ENCODE results near the gene STEAP3.

STEAP3 gene

DNA sequence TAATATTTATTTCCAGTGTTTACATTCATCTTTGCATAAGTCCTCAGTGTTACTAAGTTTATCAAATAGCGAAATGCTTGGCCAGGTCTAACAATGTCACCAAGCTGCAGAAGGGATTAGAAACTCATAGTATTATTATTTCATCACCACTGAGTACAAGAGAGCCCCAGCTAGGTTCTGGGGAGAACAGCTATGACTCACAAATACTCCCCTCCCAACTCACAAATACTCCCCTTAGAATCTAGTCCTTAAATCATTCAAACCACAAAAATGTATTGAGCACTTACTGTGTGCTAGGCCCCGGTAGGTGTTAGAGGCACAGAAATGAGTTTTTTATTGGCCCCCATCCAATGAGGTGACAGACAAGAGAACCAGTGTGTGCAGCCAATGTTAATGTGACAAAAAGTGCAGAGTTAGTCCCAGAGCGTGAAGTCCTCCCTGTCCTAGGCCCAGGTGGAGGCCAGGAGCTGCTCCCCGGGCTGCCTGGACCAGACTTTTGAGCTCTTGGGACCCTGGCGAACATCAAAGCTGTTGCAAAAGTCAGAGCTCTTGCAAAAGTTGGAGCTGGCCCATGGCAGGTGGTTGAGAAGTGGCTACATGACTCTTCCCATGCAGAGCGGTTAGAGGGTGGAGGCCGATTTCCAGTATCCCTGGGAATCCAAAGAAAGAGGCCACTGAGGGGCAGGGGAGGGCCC, 9.8 kb downstream of the STEAP3 start:
- TF ChIP-seq FOXP2 (optimal IDR thresholded peaks at IDR 0.05; ENCODE audit: borderline replicate concordance, extremely low read depth, extremely low read length, insufficient read depth) (no peak), TAF1 (IDR thresholded peaks at IDR 0.05; ENCODE audit: borderline replicate concordance, insufficient read depth, low read length) (no peak), SIN3A (IDR thresholded peaks at IDR 0.05; ENCODE audit: borderline replicate concordance, insufficient read depth, low read length) (no peak), POLR2AphosphoS5 (IDR thresholded peaks at IDR 0.05; ENCODE audit: low read depth, low read length) (no peak), REST (IDR thresholded peaks at IDR 0.05; ENCODE audit: insufficient read depth in 1 of 2, low read depth in 2 of 2, low read length in 2 of 2) (no peak)

- peak; percentile 76 to 91 for TF ChIP-seq REST (IDR thresholded peaks at IDR 0.05; ENCODE audit: insufficient read depth in 1 of 2, low read depth in 2 of 2, low read length in 2 of 2)
- TF ChIP-seq SIN3A (IDR thresholded peaks at IDR 0.05; ENCODE audit: borderline replicate concordance, insufficient read depth, low read length) = no peak
- no peak for TF ChIP-seq FOXP2 (optimal IDR thresholded peaks at IDR 0.05; ENCODE audit: borderline replicate concordance, extremely low read depth, extremely low read length, insufficient read depth)
These were observed 10.7 kb downstream of the STEAP3 start for GRCh38 chr2:119234021-119235019.

- no peak for TF ChIP-seq FOXP2 (optimal IDR thresholded peaks at IDR 0.05; ENCODE audit: borderline replicate concordance, extremely low read depth, extremely low read length, insufficient read depth)
- no peak for TF ChIP-seq POLR2AphosphoS5 (IDR thresholded peaks at IDR 0.05; ENCODE audit: low read depth, low read length)
- TF ChIP-seq REST (IDR thresholded peaks at IDR 0.05; ENCODE audit: insufficient read depth in 1 of 2, low read depth in 2 of 2, low read length in 2 of 2) = no peak
- TF ChIP-seq TAF1 (IDR thresholded peaks at IDR 0.05; ENCODE audit: borderline replicate concordance, insufficient read depth, low read length) = no peak
- no peak for TF ChIP-seq SIN3A (IDR thresholded peaks at IDR 0.05; ENCODE audit: borderline replicate concordance, insufficient read depth, low read length)
These were observed 13.2 kb downstream of the STEAP3 start for GRCh38 chr2:119236796-119237195.

DNA sequence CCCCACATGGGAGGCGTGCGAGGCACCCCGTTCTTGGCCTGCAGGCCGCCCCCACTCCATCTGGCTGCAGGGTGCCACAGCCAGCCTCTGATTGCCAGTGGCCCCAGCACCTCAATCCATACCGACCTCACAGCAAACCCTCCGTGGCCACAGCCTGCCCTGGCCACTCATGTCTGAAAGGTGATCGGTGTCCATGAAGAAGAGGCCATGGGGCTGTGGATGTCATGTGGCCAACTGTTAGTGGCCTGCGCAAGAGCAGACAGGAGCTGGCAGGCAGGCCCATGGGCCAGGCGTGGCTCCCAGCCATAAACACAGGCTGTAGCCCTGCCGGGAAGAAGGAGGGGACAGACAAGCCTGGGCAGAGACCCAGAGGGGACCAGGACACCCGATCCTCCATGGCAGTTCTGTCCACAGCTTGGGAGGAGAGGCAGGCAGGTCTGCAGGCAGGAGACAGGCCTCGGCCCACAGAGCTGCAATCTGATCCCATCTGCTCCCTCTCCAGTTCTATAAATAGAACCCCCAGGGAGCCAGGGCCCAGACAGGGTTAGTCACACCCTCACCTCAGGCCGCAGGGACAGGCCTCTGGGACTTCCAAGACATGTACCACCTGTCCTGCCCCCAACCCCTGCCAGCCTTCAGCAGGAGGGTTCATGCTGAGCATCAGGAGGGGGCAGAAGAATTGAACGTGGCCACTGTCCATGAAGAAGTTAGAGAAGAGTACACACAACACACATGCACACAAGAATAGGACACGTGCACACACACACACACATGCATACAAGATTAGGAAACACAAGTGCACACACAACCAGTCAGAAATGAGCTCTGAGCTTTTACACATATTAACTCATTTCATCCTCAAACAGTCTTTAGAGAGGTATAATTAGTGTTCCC, 16.9 kb downstream of the STEAP3 start:
- no peak for TF ChIP-seq REST (IDR thresholded peaks at IDR 0.05; ENCODE audit: insufficient read depth in 1 of 2, low read depth in 2 of 2, low read length in 2 of 2)
- TF ChIP-seq POLR2AphosphoS5 (IDR thresholded peaks at IDR 0.05; ENCODE audit: low read depth, low read length) = no peak
- TF ChIP-seq SIN3A (IDR thresholded peaks at IDR 0.05; ENCODE audit: borderline replicate concordance, insufficient read depth, low read length) = no peak
- TF ChIP-seq FOXP2 (optimal IDR thresholded peaks at IDR 0.05; ENCODE audit: borderline replicate concordance, extremely low read depth, extremely low read length, insufficient read depth) = no peak
- TF ChIP-seq TAF1 (IDR thresholded peaks at IDR 0.05; ENCODE audit: borderline replicate concordance, insufficient read depth, low read length) = no peak

All from PFSK-1 (cell line).